Spleen (tissue), 11 donors: ENCODE data around the gene TMEM88. TPM values are rescaled to one million over a fixed set of nuclear protein-coding genes. Genes with fewer than 3 reads are reported as not detected.

Experiments
- DNase-seq: peaks from one replicate; pipeline ENCODE4 v3.0.0-alpha.2; 2020
- H3K27ac ChIP-seq, 8 donors: fragments of 200-600 bp; sonication (generic) in 7 of 8; 1 replicate in 4 of 8; 2 replicates in 4 of 8; pipeline versions ENCODE4 v1.5.0 to v1.8.0; 2016 to 2021; ENCODE audit warnings: inconsistent platforms in 4 of 8, mild to moderate bottlenecking in 4 of 8, moderate library complexity in 1 of 8
- H3K27me3 ChIP-seq, 7 donors: fragments of 200-600 bp; sonication (generic) in 6 of 7; replicated peaks in 1 of 7; 1 replicate in 4 of 7; 2 replicates in 3 of 7; pipeline versions ENCODE4 v1.5.0 to v1.8.0; 2016 to 2021; ENCODE audit warnings: inconsistent platforms in 3 of 7, mild to moderate bottlenecking in 1 of 7
- H3K36me3 ChIP-seq, 6 donors: fragments of 200-600 bp; sonication (generic) in 5 of 6; 1 replicate in 4 of 6; 2 replicates in 2 of 6; pipeline versions ENCODE4 v1.5.0 to v1.8.0; 2016 to 2021; ENCODE audit warnings: inconsistent platforms in 2 of 6
- H3K4me1 ChIP-seq, 6 donors: fragments of 200-600 bp; sonication (generic) in 5 of 6; 1 replicate in 3 of 6; 2 replicates in 3 of 6; pipeline versions ENCODE4 v1.5.0 to v1.8.0; 2016 to 2021; ENCODE audit warnings: inconsistent platforms in 3 of 6
- H3K4me3 ChIP-seq, 8 donors: fragments of 200-600 bp; sonication (generic) in 7 of 8; 1 replicate in 4 of 8; 2 replicates in 4 of 8; pipeline versions ENCODE4 v1.5.0 to v1.8.0; 2016 to 2021; ENCODE audit warnings: inconsistent platforms in 4 of 8, mild to moderate bottlenecking in 4 of 8, moderate library complexity in 2 of 8
- H3K9me3 ChIP-seq, 8 donors: fragments of 200-600 bp; sonication (generic) in 7 of 8; 1 replicate in 4 of 8; 2 replicates in 4 of 8; pipeline versions ENCODE4 v1.5.0 to v1.8.0; 2016 to 2021; ENCODE audit warnings: inconsistent platforms in 4 of 8
- POLR2A ChIP-seq, 3 donors: fragments of 450-650 bp; IDR thresholded peaks; one replicate each; pipeline ENCODE4 v1.5.1; 2017; ENCODE audit warnings: antibody characterized with exemption in 3 of 3, mild to moderate bottlenecking in 1 of 3
- POLR2AphosphoS5 ChIP-seq, 3 donors: sonication (generic); formaldehyde crosslinking; IDR thresholded peaks; one replicate each; pipeline ENCODE4 v1.5.1; 2017; ENCODE audit warnings: antibody characterized with exemption in 3 of 3
- WGBS, 5 donors: extraction: QIAGEN DNeasy Blood & Tissue Kit in 3 of 5; methylation state at CpG; one replicate each; pipeline versions ENCODE4 v1.1.5 to v1.1.7; 2013 to 2018; 5-methylcytosine and 5-hydroxymethylcytosine counted together
- intact Hi-C: fragments of 100-400 bp; cut with DNase I; formaldehyde crosslinking; loops from one replicate; pipeline ENCODE4 v1.15.0; 2023; ENCODE audit warnings: low total_unique reads
- polyA plus RNA-seq, 3 donors: library from polyadenylated mRNA; stranded (reverse); fragments of 200-250 nt; gene quantifications; one replicate each; pipeline ENCODE4 v1.2.1, GENCODE V29; 2013
- total RNA-seq, 7 donors: library from RNA; depleted of rRNA in 3 of 7; stranded (reverse); fragments of >200 nt in 3 of 7; fragmentation: NEBNext Ultra II Directional in 4 of 7; extraction: Animal tissue kit (Norgen Biotek cat#: 25700) in 4 of 7; gene quantifications; one replicate each; pipeline versions ENCODE4 v1.1.0 to v1.2.1, GENCODE V29; 2016 to 2021
- TF ChIP-seq, protein P1 (sequence below), 11 experiments: fragments of 200-600 bp in 7 of 11; fragments of 450-650 bp in 4 of 11; sonication (generic) in 4 of 11; IDR thresholded peaks in 8 of 11; conservative IDR thresholded peaks in 3 of 11; 1 replicate in 7 of 11; 2 replicates in 4 of 11; pipeline versions ENCODE4 v1.4.0 to v1.8.0; 2016 to 2021; ENCODE audit warnings: antibody characterized with exemption in 11 of 11, inconsistent platforms in 4 of 11, mild to moderate bottlenecking in 1 of 11
- donor health status: healthy with polysubstance abuse.
- donor health status: DM: no; HTN: no; CAD: no; lungs with moderate emphysema.
- donor health status: DM: no; HTN: no; CAD: no.
- donor health status: Bipolar disorder and iron deficiency.
- donor health status: healthy.
- donor health status: DM: no; HTN: no; CAD: no.
- donor health status: DM: yes; HTN: yes; CAD: no.

TMEM88 gene
- total and polyA plus RNA-seq, 10 donors: 5.2 to 31.8 (median 14.5) TPM

DNA sequence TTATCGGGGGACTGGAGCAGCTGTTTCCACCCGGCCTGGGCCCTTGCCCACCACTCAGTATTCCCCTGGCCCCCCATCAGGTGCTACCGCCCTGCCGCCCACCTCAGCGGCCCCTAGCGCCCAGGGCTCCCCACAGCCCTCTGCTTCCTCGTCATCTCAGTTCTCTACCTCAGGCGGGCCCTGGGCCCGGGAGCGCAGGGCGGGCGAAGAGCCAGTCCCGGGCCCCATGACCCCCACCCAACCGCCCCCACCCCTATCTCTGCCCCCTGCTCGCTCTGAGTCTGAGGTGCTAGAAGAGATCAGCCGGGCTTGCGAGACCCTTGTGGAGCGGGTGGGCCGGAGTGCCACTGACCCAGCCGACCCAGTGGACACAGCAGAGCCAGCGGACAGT, 6.1 kb upstream of the TMEM88 start:
- intact Hi-C loops: no loop called here
- no peak for DNase-seq
- TF ChIP-seq POLR2A (IDR thresholded peaks at IDR 0.05) (no peak), POLR2AphosphoS5 (IDR thresholded peaks at IDR 0.05) (no peak)
- TF ChIP-seq, protein P1, sequence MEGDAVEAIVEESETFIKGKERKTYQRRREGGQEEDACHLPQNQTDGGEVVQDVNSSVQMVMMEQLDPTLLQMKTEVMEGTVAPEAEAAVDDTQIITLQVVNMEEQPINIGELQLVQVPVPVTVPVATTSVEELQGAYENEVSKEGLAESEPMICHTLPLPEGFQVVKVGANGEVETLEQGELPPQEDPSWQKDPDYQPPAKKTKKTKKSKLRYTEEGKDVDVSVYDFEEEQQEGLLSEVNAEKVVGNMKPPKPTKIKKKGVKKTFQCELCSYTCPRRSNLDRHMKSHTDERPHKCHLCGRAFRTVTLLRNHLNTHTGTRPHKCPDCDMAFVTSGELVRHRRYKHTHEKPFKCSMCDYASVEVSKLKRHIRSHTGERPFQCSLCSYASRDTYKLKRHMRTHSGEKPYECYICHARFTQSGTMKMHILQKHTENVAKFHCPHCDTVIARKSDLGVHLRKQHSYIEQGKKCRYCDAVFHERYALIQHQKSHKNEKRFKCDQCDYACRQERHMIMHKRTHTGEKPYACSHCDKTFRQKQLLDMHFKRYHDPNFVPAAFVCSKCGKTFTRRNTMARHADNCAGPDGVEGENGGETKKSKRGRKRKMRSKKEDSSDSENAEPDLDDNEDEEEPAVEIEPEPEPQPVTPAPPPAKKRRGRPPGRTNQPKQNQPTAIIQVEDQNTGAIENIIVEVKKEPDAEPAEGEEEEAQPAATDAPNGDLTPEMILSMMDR (IDR thresholded peaks at IDR 0.05 in 8 of 11, conservative IDR thresholded peaks at IDR 0.05 in 3 of 11): no peak
- no peak overlapping the region for H3K4me3 ChIP-seq
- WGBS, 5 donors: 93 to 95% (median 95%) methylated on average over 13 to 21 of the region's 21 CpGs
- no peaks in the 10 kb centered on the region for H3K27me3 ChIP-seq
- H3K27ac ChIP-seq: peak overlapping the region in 1 of 8 donors; percentile 11
- H3K36me3 ChIP-seq: peaks cover 3 to 88% (median 81%) of the 10 kb centered on the region in 6 donors
- peaks cover 20 to 91% (median 35%) of the 10 kb centered on the region in 6 donors for H3K4me1 ChIP-seq
- H3K9me3 ChIP-seq: no peaks in the 10 kb centered on the region

DNA sequence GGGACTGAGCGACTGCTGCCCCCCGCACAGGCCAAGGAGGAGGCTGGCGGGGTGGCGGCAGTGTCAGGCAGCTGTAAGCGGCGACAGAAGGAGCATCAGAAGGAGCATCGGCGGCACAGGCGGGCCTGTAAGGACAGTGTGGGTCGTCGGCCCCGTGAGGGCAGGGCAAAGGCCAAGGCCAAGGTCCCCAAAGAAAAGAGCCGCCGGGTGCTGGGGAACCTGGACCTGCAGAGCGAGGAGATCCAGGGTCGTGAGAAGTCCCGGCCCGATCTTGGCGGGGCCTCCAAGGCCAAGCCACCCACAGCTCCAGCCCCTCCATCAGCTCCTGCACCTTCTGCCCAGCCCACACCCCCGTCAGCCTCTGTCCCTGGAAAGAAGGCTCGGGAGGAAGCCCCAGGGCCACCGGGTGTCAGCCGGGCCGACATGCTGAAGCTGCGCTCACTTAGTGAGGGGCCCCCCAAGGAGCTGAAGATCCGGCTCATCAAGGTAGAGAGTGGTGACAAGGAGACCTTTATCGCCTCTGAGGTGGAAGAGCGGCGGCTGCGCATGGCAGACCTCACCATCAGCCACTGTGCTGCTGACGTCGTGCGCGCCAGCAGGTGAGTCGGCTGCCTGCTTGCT, 5.6 kb upstream of the TMEM88 start:
- DNase-seq: peak; percentile 81

DNA sequence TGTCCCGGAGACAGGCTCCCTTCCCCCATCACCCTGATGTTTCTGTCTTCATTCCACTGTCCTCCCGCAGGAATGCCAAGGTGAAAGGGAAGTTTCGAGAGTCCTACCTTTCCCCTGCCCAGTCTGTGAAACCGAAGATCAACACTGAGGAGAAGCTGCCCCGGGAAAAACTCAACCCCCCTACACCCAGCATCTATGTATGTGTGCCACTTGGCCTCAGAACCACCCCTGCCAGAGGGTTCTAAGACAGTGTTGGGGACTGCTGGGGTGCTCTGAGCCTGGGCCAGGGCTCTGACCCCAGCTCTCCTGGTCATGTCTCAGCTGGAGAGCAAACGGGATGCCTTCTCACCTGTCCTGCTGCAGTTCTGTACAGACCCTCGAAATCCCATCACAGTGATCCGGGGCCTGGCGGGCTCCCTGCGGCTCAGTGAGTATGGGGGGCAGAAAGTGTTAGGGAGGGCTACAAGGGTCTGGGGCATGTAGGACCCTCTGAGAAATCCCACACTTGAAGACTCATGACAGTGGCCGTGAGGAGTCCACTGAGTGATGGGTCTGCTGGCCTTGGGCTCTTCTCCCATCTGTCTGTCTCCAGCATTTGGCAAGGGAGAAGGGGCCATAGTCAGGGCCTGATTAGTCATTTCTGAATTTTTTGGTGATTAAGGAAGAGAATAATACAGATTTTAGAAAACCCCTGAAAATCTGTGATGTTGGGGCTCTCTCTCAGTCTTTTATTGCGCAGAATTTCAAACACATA, 4.9 kb upstream of the TMEM88 start:
- H3K36me3 ChIP-seq: peaks cover 3 to 100% (median 84%) of the 10 kb centered on the region in 6 donors
- intact Hi-C loops: no loop called here
- 83 to 91% (median 89%) methylated on average over 11 to 12 of the region's 12 CpGs for WGBS, 5 donors
- H3K9me3 ChIP-seq: no peaks in the 10 kb centered on the region
- DNase-seq: no peak
- TF ChIP-seq POLR2AphosphoS5 (IDR thresholded peaks at IDR 0.05) (no peak), POLR2A (IDR thresholded peaks at IDR 0.05) (no peak)
- TF ChIP-seq, protein P1 (IDR thresholded peaks at IDR 0.05 in 8 of 11, conservative IDR thresholded peaks at IDR 0.05 in 3 of 11): no peak
- peaks cover 21 to 94% (median 42%) of the 10 kb centered on the region in 6 donors for H3K4me1 ChIP-seq
- no peaks in the 10 kb centered on the region for H3K27me3 ChIP-seq
- no peak overlapping the region for H3K4me3 ChIP-seq
- H3K27ac ChIP-seq: peak overlapping the region in 1 of 8 donors; percentile 61

More for the DNA sequence above, 5.6 kb upstream of the TMEM88 start:
- H3K9me3 ChIP-seq: no peaks in the 10 kb centered on the region
- intact Hi-C loops: no loop called here
- H3K4me1 ChIP-seq: peaks cover 20 to 93% (median 37%) of the 10 kb centered on the region in 6 donors
- WGBS, 5 donors: 88 to 94% (median 88%) methylated on average over 30 to 35 of the region's 35 CpGs
- H3K36me3 ChIP-seq: peaks cover 3 to 93% (median 84%) of the 10 kb centered on the region in 6 donors
- no peaks in the 10 kb centered on the region for H3K27me3 ChIP-seq
- TF ChIP-seq POLR2A (IDR thresholded peaks at IDR 0.05) (no peak), POLR2AphosphoS5 (IDR thresholded peaks at IDR 0.05) (peak; percentile 32 to 74 (median 46))
- TF ChIP-seq, protein P1 (IDR thresholded peaks at IDR 0.05 in 8 of 11, conservative IDR thresholded peaks at IDR 0.05 in 3 of 11): no peak
- no peak overlapping the region for H3K4me3 ChIP-seq
- H3K27ac ChIP-seq: peak overlapping the region in 1 of 8 donors; percentile 11
